SK-N-SH (cell line): ENCODE data around the gene SEMA3G.

Source experiments
- CHD2 ChIP-seq: fragments of 150-350 bp; IDR thresholded peaks from 2 replicates; pipeline ENCODE4 v1.6.1; 2018; ENCODE audit warnings: low read length; ENCODE audit not compliant: partially characterized antibody
- CTCF ChIP-seq: fragments of 200-600 bp; sonication (generic); IDR thresholded peaks from 2 replicates; pipeline ENCODE4 v1.6.1; 2017; ENCODE audit warnings: antibody characterized with exemption, mild to moderate bottlenecking, moderate library complexity
- GABPA ChIP-seq: IDR thresholded peaks from 2 replicates; pipeline ENCODE4 v1.4.0; 2012; ENCODE audit warnings: low read depth, mild to moderate bottlenecking
- MAX ChIP-seq: IDR thresholded peaks from 2 replicates; pipeline ENCODE4 v1.4.0; 2012; ENCODE audit warnings: low read depth
- TAF1 ChIP-seq: IDR thresholded peaks from 2 replicates; pipeline ENCODE4 v1.6.1; 2012; ENCODE audit warnings: low read depth, mild to moderate bottlenecking, low read length, moderate library complexity, borderline replicate concordance
- TF ChIP-seq, protein P1 (sequence below): fragments of 150-350 bp; IDR thresholded peaks from 2 replicates; pipeline ENCODE4 v1.6.1; 2017; ENCODE audit warnings: antibody characterized with exemption, low read length, low read depth, borderline replicate concordance

- TF ChIP-seq CTCF = no peak
- TF ChIP-seq MAX = no peak
- no peak for TF ChIP-seq GABPA
- no peak for TF ChIP-seq CHD2
- TF ChIP-seq TAF1 = no peak
- TF ChIP-seq, protein P1, sequence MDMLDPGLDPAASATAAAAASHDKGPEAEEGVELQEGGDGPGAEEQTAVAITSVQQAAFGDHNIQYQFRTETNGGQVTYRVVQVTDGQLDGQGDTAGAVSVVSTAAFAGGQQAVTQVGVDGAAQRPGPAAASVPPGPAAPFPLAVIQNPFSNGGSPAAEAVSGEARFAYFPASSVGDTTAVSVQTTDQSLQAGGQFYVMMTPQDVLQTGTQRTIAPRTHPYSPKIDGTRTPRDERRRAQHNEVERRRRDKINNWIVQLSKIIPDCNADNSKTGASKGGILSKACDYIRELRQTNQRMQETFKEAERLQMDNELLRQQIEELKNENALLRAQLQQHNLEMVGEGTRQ = no peak
Measured at GRCh38 chr3:52392216-52392930, 52.5 kb downstream of the SEMA3G start.
